T-helper 2 cell treated with Interferon-gamma antibody and Interleukin-4, amounts not matched to agents 5 μg/mL and 100 μg/mL, for 36 hours (primary cell): ENCODE data around the gene AQP6.

ENCODE experiments used
- DNase-seq: peaks from one replicate; pipeline ENCODE4 v3.0.0; 2021; ENCODE audit warnings: low spot score
- H3K27ac Mint-ChIP-seq: one replicate; pipeline ENCODE4 v1.8.0; 2021; ENCODE audit warnings: mild to moderate bottlenecking, mixed read lengths
- H3K27me3 Mint-ChIP-seq: one replicate; pipeline ENCODE4 v1.8.0; 2021; ENCODE audit warnings: low read depth, mixed read lengths
- H3K36me3 Mint-ChIP-seq: one replicate; pipeline ENCODE4 v1.8.0; 2021; ENCODE audit warnings: low read depth, mixed read lengths
- H3K4me1 Mint-ChIP-seq: one replicate; pipeline ENCODE4 v1.8.0; 2021; ENCODE audit warnings: low read depth, mixed read lengths
- H3K4me3 Mint-ChIP-seq: one replicate; pipeline ENCODE4 v1.8.0; 2022; ENCODE audit warnings: mild to moderate bottlenecking, moderate library complexity, mixed read lengths
- H3K9me3 Mint-ChIP-seq: one replicate; pipeline ENCODE4 v1.8.0; 2021; ENCODE audit warnings: mixed read lengths

The AQP6 gene

GRCh38 chr12:49972641-49973360 is at the start of gene AQP6:
Gene AQP6, plus strand, starts transcription at chr12:49972947. Its CDS starts 227 bp downstream, at chr12:49973174.
- Mint-ChIP-seq H3K36me3 (no peaks in the 10 kb centered on the region), H3K4me1 (no peaks in the 10 kb centered on the region), H3K4me3 (no peak within 1 kb of the TSS), H3K27me3 (no peaks in the 10 kb centered on the region), H3K27ac (no peak within 1 kb of the TSS), H3K9me3 (no peaks in the 10 kb centered on the region)
- DNase-seq = no peak

GRCh38 chr12:49923035-49923644 is 49.6 kb upstream of the AQP6 start:
- no peak overlapping the region for H3K4me3 Mint-ChIP-seq
- H3K9me3 Mint-ChIP-seq = no peaks in the 10 kb centered on the region
- no peaks in the 10 kb centered on the region for H3K4me1 Mint-ChIP-seq
- no peak for DNase-seq
- peaks cover 9% of the 10 kb centered on the region for H3K27me3 Mint-ChIP-seq
- no peaks in the 10 kb centered on the region for H3K36me3 Mint-ChIP-seq
- H3K27ac Mint-ChIP-seq = no peak overlapping the region

GRCh38 chr12:49923880-49924556 is 48.7 kb upstream of the AQP6 start:
- DNase-seq = no peak
- Mint-ChIP-seq H3K4me3 (no peak overlapping the region), H3K27ac (no peak overlapping the region), H3K36me3 (no peaks in the 10 kb centered on the region), H3K9me3 (no peaks in the 10 kb centered on the region), H3K4me1 (no peaks in the 10 kb centered on the region), H3K27me3 (peaks cover 10% of the 10 kb centered on the region)

- H3K27me3 Mint-ChIP-seq = peaks cover 8% of the 10 kb centered on the region
- H3K27ac Mint-ChIP-seq = no peak overlapping the region
- no peaks in the 10 kb centered on the region for H3K9me3 Mint-ChIP-seq
- H3K4me3 Mint-ChIP-seq = no peak overlapping the region
- no peaks in the 10 kb centered on the region for H3K36me3 Mint-ChIP-seq
- no peaks in the 10 kb centered on the region for H3K4me1 Mint-ChIP-seq
- no peak for DNase-seq
Observed at GRCh38 chr12:49924628-49925246, 48.0 kb upstream of the AQP6 start.

- Mint-ChIP-seq H3K4me3 (no peak overlapping the region), H3K9me3 (no peaks in the 10 kb centered on the region), H3K27ac (no peak overlapping the region), H3K4me1 (no peaks in the 10 kb centered on the region), H3K27me3 (peaks cover 11% of the 10 kb centered on the region), H3K36me3 (no peaks in the 10 kb centered on the region)
- DNase-seq = no peak
Observed at GRCh38 chr12:49925433-49926204, 47.1 kb upstream of the AQP6 start.

GRCh38 chr12:49928471-49928870 is 44.3 kb upstream of the AQP6 start:
- Mint-ChIP-seq H3K27me3 (peaks cover 6% of the 10 kb centered on the region), H3K4me1 (no peaks in the 10 kb centered on the region), H3K27ac (no peak overlapping the region), H3K4me3 (no peak overlapping the region), H3K36me3 (no peaks in the 10 kb centered on the region), H3K9me3 (no peaks in the 10 kb centered on the region)
- no peak for DNase-seq

DNA sequence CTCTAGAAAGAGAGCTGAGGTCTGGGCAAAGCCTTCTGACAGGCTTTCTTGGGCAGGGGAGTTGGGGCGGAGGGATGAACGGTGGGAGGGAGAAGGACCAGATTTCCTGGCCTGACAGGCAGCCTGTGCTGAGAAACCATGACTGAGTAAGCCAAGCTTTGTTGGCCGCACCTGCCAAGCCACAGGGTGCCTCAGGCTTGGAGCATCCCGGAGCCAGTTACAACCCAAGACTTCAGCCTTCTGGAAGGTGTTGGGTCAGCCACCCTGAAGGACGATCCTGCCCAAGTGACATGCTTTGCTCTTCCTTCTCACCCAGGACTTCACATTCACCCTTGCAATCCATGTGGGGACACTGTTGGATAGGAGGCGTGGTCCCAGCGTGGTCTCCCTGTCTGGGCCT is 43.2 kb upstream of the AQP6 start:
- no peaks in the 10 kb centered on the region for H3K9me3 Mint-ChIP-seq
- no peak for DNase-seq
- H3K4me1 Mint-ChIP-seq = no peaks in the 10 kb centered on the region
- H3K36me3 Mint-ChIP-seq = no peaks in the 10 kb centered on the region
- no peak overlapping the region for H3K4me3 Mint-ChIP-seq
- no peak overlapping the region for H3K27ac Mint-ChIP-seq
- peaks cover 6% of the 10 kb centered on the region for H3K27me3 Mint-ChIP-seq

DNA sequence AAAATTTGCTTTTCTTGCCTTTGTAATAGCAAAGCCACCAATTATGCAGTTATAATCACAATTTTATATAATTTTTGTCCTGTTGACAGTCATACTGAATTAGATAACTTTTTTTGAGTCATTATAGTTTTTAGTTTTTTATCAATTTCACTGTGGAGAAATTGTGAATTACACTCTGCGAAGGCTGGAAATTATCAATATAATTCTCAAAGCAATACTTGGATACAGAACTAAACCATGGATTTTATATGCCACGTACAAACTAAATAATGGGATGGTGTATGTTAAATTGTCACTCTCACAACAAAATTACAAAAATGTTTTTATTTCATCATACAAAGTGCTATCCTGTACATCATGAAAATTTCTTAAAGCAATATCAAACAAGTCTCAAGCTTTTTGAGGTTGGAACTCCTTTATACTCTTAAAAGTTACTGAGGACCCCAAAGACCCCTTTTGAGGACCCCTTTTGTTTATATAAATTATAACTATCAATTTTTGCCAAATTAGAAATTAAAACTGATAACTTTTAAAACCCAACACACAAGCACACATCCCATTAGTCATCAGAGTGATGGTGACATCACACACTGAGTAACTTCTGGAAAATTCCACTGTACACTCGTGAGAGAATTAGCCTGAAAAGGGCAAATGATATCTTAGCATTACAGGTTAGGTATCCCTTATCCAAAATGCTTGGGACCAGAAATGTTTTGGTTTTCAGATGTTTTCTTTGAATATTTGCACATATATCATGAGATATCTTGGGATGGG is 42.0 kb upstream of the AQP6 start:
- no peak for DNase-seq
- no peaks in the 10 kb centered on the region for H3K9me3 Mint-ChIP-seq
- H3K36me3 Mint-ChIP-seq = no peaks in the 10 kb centered on the region
- no peak overlapping the region for H3K27ac Mint-ChIP-seq
- no peaks in the 10 kb centered on the region for H3K4me1 Mint-ChIP-seq
- H3K4me3 Mint-ChIP-seq = no peak overlapping the region
- H3K27me3 Mint-ChIP-seq = peaks cover 8% of the 10 kb centered on the region

GRCh38 chr12:49932023-49932422 is 40.7 kb upstream of the AQP6 start:
- Mint-ChIP-seq H3K4me3 (no peak overlapping the region), H3K27me3 (peaks cover 9% of the 10 kb centered on the region), H3K27ac (no peak overlapping the region), H3K36me3 (no peaks in the 10 kb centered on the region), H3K4me1 (no peaks in the 10 kb centered on the region), H3K9me3 (no peaks in the 10 kb centered on the region)
- DNase-seq = no peak

GRCh38 chr12:49932533-49933130 is 40.1 kb upstream of the AQP6 start:
- no peak for DNase-seq
- Mint-ChIP-seq H3K9me3 (no peaks in the 10 kb centered on the region), H3K27me3 (peaks cover 9% of the 10 kb centered on the region), H3K4me1 (no peaks in the 10 kb centered on the region), H3K27ac (no peak overlapping the region), H3K4me3 (no peak overlapping the region), H3K36me3 (no peaks in the 10 kb centered on the region)

- Mint-ChIP-seq H3K4me1 (no peaks in the 10 kb centered on the region), H3K9me3 (no peaks in the 10 kb centered on the region), H3K27me3 (peaks cover 7% of the 10 kb centered on the region), H3K27ac (no peak overlapping the region), H3K36me3 (no peaks in the 10 kb centered on the region), H3K4me3 (no peak overlapping the region)
- no peak for DNase-seq
Observed at GRCh38 chr12:49933796-49934195, 39.0 kb upstream of the AQP6 start.

GRCh38 chr12:49934505-49934904 is 38.2 kb upstream of the AQP6 start:
- Mint-ChIP-seq H3K9me3 (no peaks in the 10 kb centered on the region), H3K4me1 (no peaks in the 10 kb centered on the region), H3K27ac (no peak overlapping the region), H3K36me3 (no peaks in the 10 kb centered on the region), H3K4me3 (no peak overlapping the region), H3K27me3 (peaks cover 7% of the 10 kb centered on the region)
- DNase-seq = no peak

DNA sequence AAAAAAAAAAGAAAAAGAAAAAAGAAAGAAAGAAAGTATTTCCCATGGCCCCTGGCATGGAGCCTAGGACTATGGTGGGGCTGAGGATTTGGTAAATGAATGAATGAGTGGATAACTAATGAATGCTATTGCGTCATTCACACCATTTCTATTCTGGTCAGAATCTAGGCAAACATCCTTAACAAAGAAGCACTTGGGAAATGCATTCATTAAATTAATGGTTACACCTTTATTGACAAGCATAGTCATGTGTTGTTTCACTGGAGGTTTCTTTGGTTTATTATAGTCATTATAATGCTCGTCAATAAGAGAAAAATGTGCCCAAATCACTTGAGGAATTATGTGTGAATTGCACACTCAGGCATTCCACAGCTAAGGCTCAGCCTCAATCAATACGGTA is 35.8 kb upstream of the AQP6 start:
- Mint-ChIP-seq H3K36me3 (no peaks in the 10 kb centered on the region), H3K27ac (no peak overlapping the region), H3K9me3 (no peaks in the 10 kb centered on the region), H3K27me3 (peaks cover 3% of the 10 kb centered on the region), H3K4me1 (no peaks in the 10 kb centered on the region), H3K4me3 (no peak overlapping the region)
- DNase-seq = no peak
